NCI-H2196 treated with DMSO at 0.1 percent for 48 hours (cell line): Measurements from ENCODE around the gene PTH2.
"Not testable (repeated sequence)": the region's sequence is repeated elsewhere in the genome, so short reads cannot be mapped to it uniquely, and the experiment has no call there.

Experiments
- DNase-seq: peaks from one replicate; lab custom pipeline; 2025; ENCODE audit not compliant: unreplicated experiment; lab: John Stamatoyannopoulos, UW

Gene PTH2

GRCh38 chr19:49423071-49423984 lies at the start of gene PTH2:
PTH2 (minus strand) TSS chr19:49423441; CDS start chr19:49423339, 102 bp downstream.
- no peak for DNase-seq

GRCh38 chr19:49472936-49473335 lies 49.7 kb upstream of the PTH2 start:
- DNase-seq, result no peak

GRCh38 chr19:49470615-49470978 lies 47.4 kb upstream of the PTH2 start:
- DNase-seq, result no peak

GRCh38 chr19:49469828-49470614 lies 46.8 kb upstream of the PTH2 start:
- DNase-seq, result no peak

GRCh38 chr19:49468746-49469447 lies 45.7 kb upstream of the PTH2 start:
- DNase-seq, result no peak

GRCh38 chr19:49468199-49468598 lies 45.0 kb upstream of the PTH2 start:
- no peak for DNase-seq

GRCh38 chr19:49465371-49465770 lies 42.1 kb upstream of the PTH2 start:
- DNase-seq, result no peak

GRCh38 chr19:49463960-49464740 lies 40.9 kb upstream of the PTH2 start:
- DNase-seq, result no peak

GRCh38 chr19:49462492-49462891 lies 39.3 kb upstream of the PTH2 start:
- no peak for DNase-seq

- no peak for DNase-seq
These were observed 38.4 kb upstream of the PTH2 start for GRCh38 chr19:49461656-49462055.

GRCh38 chr19:49461130-49461529 lies 37.9 kb upstream of the PTH2 start:
- DNase-seq, result not testable (repeated sequence)

GRCh38 chr19:49459388-49459787 lies 36.1 kb upstream of the PTH2 start:
- no peak for DNase-seq

- no peak for DNase-seq
These were observed 35.3 kb upstream of the PTH2 start for GRCh38 chr19:49458567-49458903.

GRCh38 chr19:49456326-49456725 lies 33.1 kb upstream of the PTH2 start:
- DNase-seq, result no peak

- no peak for DNase-seq
These were observed 32.5 kb upstream of the PTH2 start for GRCh38 chr19:49455773-49456172.

- no peak for DNase-seq
These were observed 30.6 kb upstream of the PTH2 start for GRCh38 chr19:49453757-49454240.

- DNase-seq, result peak; percentile 96
These were observed 29.9 kb upstream of the PTH2 start, which contains the start of gene ALDH16A1 for GRCh38 chr19:49453013-49453756. ALDH16A1 (plus strand) TSS chr19:49453225; CDS start chr19:49453332, 107 bp downstream.

GRCh38 chr19:49451430-49452181 lies 28.4 kb upstream of the PTH2 start, which contains the start of gene PIH1D1:
PIH1D1 (minus strand) TSS chr19:49451814; CDS start chr19:49451574, 240 bp downstream.
- DNase-seq, result peak; percentile 99

GRCh38 chr19:49450405-49450804 lies 27.2 kb upstream of the PTH2 start:
- no peak for DNase-seq
